Stimulated activated CD8-positive, alpha-beta memory T cell treated with anti-CD3 and anti-CD28 coated beads, Interleukin-4, amount 100 ng/mL, for 24 hours (primary cell): Measurements from ENCODE around the gene ATP2C1.
"Not testable (repeated sequence)": the region's sequence is repeated elsewhere in the genome, so short reads cannot be mapped to it uniquely, and the experiment has no call there.

Experiments used
- DNase-seq: peaks from one replicate; pipeline ENCODE4 v3.0.0-alpha.2; 2020; ENCODE audit warnings: low read depth

ATP2C1 gene

GRCh38 chr3:130893376-130894129 is at the start of gene ATP2C1:
ATP2C1 (plus strand) TSS chr3:130894084; CDS start chr3:130894770, 686 bp downstream.
- peak; percentile 86 for DNase-seq

- DNase-seq: no peak
Observed at GRCh38 chr3:130844462-130844861, 49.4 kb upstream of the ATP2C1 start.

- DNase-seq: no peak
Observed at GRCh38 chr3:130846181-130846580, 47.7 kb upstream of the ATP2C1 start.

GRCh38 chr3:130849091-130849552 is 44.8 kb upstream of the ATP2C1 start:
- DNase-seq: no peak

- DNase-seq: peak; percentile 4
Observed at GRCh38 chr3:130850044-130850797, 43.7 kb upstream of the ATP2C1 start.

GRCh38 chr3:130850843-130851242 is 43.0 kb upstream of the ATP2C1 start:
- DNase-seq: no peak

- DNase-seq: no peak
Observed at GRCh38 chr3:130851277-130851676, 42.6 kb upstream of the ATP2C1 start.

GRCh38 chr3:130853581-130853980 is 40.3 kb upstream of the ATP2C1 start:
- no peak for DNase-seq

- no peak for DNase-seq
Observed at GRCh38 chr3:130854208-130854864, 39.5 kb upstream of the ATP2C1 start.

GRCh38 chr3:130857336-130858026 is 36.4 kb upstream of the ATP2C1 start:
- DNase-seq: no peak

- not testable (repeated sequence) for DNase-seq
Observed at GRCh38 chr3:130862130-130862529, 31.8 kb upstream of the ATP2C1 start.

GRCh38 chr3:130865489-130865888 is 28.4 kb upstream of the ATP2C1 start:
- DNase-seq: no peak

GRCh38 chr3:130866327-130866726 is 27.6 kb upstream of the ATP2C1 start:
- DNase-seq: no peak

GRCh38 chr3:130870423-130870822 is 23.5 kb upstream of the ATP2C1 start:
- no peak for DNase-seq

- DNase-seq: no peak
Observed at GRCh38 chr3:130876594-130876993, 17.3 kb upstream of the ATP2C1 start.

- DNase-seq: no peak
Observed at GRCh38 chr3:130878464-130878863, 15.4 kb upstream of the ATP2C1 start.

GRCh38 chr3:130889416-130889946 is 4.4 kb upstream of the ATP2C1 start:
- DNase-seq: no peak

GRCh38 chr3:130892759-130893375 is 1.0 kb upstream of the ATP2C1 start:
- DNase-seq: peak; percentile 26

GRCh38 chr3:130894130-130894985 is 474 bp downstream of the ATP2C1 start:
- peak; percentile 12 for DNase-seq

- DNase-seq: no peak
Observed at GRCh38 chr3:130894986-130895280, 1.0 kb downstream of the ATP2C1 start.
